ENCODE results near the gene SCFD2. TPM values are rescaled to one million over a fixed set of nuclear protein-coding genes. Genes with fewer than 3 reads are reported as not detected.

The SCFD2 gene
- total RNA-seq, 1 donor from 2014 or later = 11.9 TPM

DNA sequence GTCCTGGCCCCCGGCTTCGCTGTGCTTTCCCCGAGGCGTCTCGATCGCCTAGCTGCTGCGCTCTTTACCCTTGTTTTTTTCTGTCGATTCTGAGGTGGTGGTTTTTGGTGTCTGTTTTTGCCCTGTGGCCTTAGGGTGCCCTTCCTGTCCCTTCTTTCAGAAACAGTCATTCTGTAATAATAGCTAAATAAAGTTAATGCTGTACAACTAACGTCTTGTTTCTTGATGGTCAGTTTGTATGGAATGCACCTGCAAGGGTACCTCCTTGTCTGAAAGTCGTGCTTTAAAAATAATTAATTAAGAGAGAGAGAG is 12.3 kb upstream of the SCFD2 start:
- TF ChIP-seq EZH2 (IDR thresholded peaks at IDR 0.05; ENCODE audit: insufficient read depth, low read length) = no peak
- TF ChIP-seq, protein P1, sequence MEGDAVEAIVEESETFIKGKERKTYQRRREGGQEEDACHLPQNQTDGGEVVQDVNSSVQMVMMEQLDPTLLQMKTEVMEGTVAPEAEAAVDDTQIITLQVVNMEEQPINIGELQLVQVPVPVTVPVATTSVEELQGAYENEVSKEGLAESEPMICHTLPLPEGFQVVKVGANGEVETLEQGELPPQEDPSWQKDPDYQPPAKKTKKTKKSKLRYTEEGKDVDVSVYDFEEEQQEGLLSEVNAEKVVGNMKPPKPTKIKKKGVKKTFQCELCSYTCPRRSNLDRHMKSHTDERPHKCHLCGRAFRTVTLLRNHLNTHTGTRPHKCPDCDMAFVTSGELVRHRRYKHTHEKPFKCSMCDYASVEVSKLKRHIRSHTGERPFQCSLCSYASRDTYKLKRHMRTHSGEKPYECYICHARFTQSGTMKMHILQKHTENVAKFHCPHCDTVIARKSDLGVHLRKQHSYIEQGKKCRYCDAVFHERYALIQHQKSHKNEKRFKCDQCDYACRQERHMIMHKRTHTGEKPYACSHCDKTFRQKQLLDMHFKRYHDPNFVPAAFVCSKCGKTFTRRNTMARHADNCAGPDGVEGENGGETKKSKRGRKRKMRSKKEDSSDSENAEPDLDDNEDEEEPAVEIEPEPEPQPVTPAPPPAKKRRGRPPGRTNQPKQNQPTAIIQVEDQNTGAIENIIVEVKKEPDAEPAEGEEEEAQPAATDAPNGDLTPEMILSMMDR (IDR thresholded peaks at IDR 0.05; ENCODE audit: insufficient read depth, low read depth, low read length) = no peak
- Histone ChIP-seq H3K27ac (ENCODE audit: low read depth, low read length) (peak overlapping the region; percentile 92), H3K4me3 (ENCODE audit: insufficient read depth, low read depth, low read length) (peak overlapping the region; percentile 92), H3K79me2 (ENCODE audit: insufficient read depth, low read length) (peaks cover 55% of the 10 kb centered on the region), H3K36me3 (ENCODE audit: insufficient read depth, low read length) (peaks cover 8% of the 10 kb centered on the region), H3K4me1 (ENCODE audit: insufficient read depth, low read length) (peaks cover 6% of the 10 kb centered on the region), H2AFZ (ENCODE audit: low read depth, low read length) (peak overlapping the region; percentile 99), H3K4me2 (ENCODE audit: low read length) (peak overlapping the region; percentile 95), H3K9ac (ENCODE audit: low read length) (peak overlapping the region; percentile 94), H4K20me1 (ENCODE audit: insufficient read depth, low read length) (peaks cover 24% of the 10 kb centered on the region), H3K27me3 (ENCODE audit: insufficient read depth, low read length) (no peaks in the 10 kb centered on the region), H3K9me3 (ENCODE audit: insufficient read depth, low read depth, low read length) (no peaks in the 10 kb centered on the region)
- H3K36me3 Mint-ChIP-seq (ENCODE audit: low read depth, unreplicated experiment) = no peaks in the 10 kb centered on the region
- no peak for DNase-seq (ENCODE audit: low read depth)
- no peak overlapping the region for H3K27ac Mint-ChIP-seq (ENCODE audit: unreplicated experiment)
- peaks cover 3% of the 10 kb centered on the region for H3K27me3 Mint-ChIP-seq (ENCODE audit: low read depth, unreplicated experiment)
- H3K4me3 Mint-ChIP-seq (ENCODE audit: unreplicated experiment) = peak overlapping the region; percentile 99
- H3K9me3 Mint-ChIP-seq (ENCODE audit: unreplicated experiment) = no peaks in the 10 kb centered on the region
- FAIRE-seq = no peak
- peaks cover 8% of the 10 kb centered on the region for H3K4me1 Mint-ChIP-seq (ENCODE audit: low read depth, unreplicated experiment)

DNA sequence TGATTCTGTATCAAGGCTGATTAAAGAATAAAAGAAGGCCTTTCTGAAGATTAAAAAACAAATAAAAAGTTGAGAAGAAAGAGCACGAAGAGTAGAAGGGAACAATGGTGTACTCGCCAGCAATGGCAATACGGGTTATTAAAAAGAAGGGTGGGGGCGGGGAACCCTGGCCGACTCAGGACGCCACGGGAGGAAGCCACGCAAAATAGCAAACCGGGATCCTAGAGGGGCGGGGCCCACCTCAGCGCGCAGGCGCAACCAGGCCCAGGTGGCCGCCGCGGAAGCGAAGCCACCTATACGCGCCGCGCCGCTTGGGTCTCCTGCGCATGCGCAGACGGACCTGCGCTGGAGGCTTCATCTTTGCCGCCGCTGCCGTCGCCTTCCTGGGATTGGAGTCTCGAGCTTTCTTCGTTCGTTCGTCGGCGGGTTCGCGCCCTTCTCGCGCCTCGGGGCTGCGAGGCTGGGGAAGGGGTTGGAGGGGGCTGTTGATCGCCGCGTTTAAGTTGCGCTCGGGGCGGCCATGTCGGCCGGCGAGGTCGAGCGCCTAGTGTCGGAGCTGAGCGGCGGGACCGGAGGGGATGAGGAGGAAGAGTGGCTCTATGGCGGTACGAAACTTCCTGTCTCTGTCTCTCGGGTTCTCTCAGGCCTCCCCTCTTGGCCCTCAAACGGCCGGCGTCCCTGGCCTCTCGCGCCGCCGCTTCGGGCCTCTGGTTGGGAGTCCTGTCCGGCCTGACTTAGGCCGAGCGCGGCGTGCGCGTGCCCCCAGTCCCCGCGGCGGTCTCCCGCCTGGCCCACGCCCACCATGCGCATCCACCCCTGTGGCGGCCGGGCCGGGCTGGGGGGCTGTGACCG is 11.7 kb upstream of the SCFD2 start, which contains the start of gene FIP1L1:
Gene FIP1L1, plus strand, starts transcription at position 323 of the 852 bp plus-strand sequence. Its CDS starts 198 bp downstream, at position 521.
- peaks cover 6% of the 10 kb centered on the region for H3K36me3 ChIP-seq (ENCODE audit: insufficient read depth, low read length)
- Mint-ChIP-seq H3K9me3 (ENCODE audit: unreplicated experiment) (no peaks in the 10 kb centered on the region), H3K36me3 (ENCODE audit: low read depth, unreplicated experiment) (no peaks in the 10 kb centered on the region), H3K4me1 (ENCODE audit: low read depth, unreplicated experiment) (peaks cover 8% of the 10 kb centered on the region), H3K4me3 (ENCODE audit: unreplicated experiment) (peak within 1 kb of the TSS; percentile 99), H3K27ac (ENCODE audit: unreplicated experiment) (peak within 1 kb of the TSS; percentile 88), H3K27me3 (ENCODE audit: low read depth, unreplicated experiment) (peaks cover 6% of the 10 kb centered on the region)
- peaks cover 51% of the 10 kb centered on the region for H3K79me2 ChIP-seq (ENCODE audit: insufficient read depth, low read length)
- peak within 1 kb of the TSS; percentile 99 for H2AFZ ChIP-seq (ENCODE audit: low read depth, low read length)
- H3K4me2 ChIP-seq (ENCODE audit: low read length) = peak within 1 kb of the TSS; percentile 95
- TF ChIP-seq, protein P1 (IDR thresholded peaks at IDR 0.05; ENCODE audit: insufficient read depth, low read depth, low read length) = no peak
- no peak for TF ChIP-seq EZH2 (IDR thresholded peaks at IDR 0.05; ENCODE audit: insufficient read depth, low read length)
- H3K9me3 ChIP-seq (ENCODE audit: insufficient read depth, low read depth, low read length) = no peaks in the 10 kb centered on the region
- peak; percentile 71 for DNase-seq (ENCODE audit: low read depth)
- peak; percentile 26 for FAIRE-seq
- no peaks in the 10 kb centered on the region for H3K27me3 ChIP-seq (ENCODE audit: insufficient read depth, low read length)
- peaks cover 24% of the 10 kb centered on the region for H4K20me1 ChIP-seq (ENCODE audit: insufficient read depth, low read length)
- H3K27ac ChIP-seq (ENCODE audit: low read depth, low read length) = peak within 1 kb of the TSS; percentile 92
- peak within 1 kb of the TSS; percentile 94 for H3K9ac ChIP-seq (ENCODE audit: low read length)
- H3K4me1 ChIP-seq (ENCODE audit: insufficient read depth, low read length) = peaks cover 6% of the 10 kb centered on the region
- H3K4me3 ChIP-seq (ENCODE audit: insufficient read depth, low read depth, low read length) = peak within 1 kb of the TSS; percentile 92

DNA sequence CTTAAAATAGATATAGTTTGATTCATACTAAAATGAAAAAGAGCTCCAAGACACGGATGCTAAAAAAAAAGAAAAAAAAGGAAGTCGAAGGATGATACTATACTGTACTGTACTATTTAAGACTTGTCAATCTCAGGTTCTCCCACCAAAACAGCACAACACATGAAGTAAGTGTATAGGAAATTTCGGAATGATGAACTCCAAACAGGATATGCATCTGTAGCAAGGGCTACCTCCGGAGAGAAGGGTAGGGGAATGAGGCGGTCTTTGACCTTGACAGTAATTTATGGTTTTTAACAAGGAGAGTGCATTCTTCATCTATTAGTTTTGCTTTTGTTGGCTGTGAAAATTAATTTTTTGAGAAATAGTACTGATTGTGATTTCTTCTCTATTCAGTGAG is 11.0 kb upstream of the SCFD2 start:
- Mint-ChIP-seq H3K27ac (ENCODE audit: unreplicated experiment) (peak overlapping the region; percentile 49), H3K9me3 (ENCODE audit: unreplicated experiment) (no peaks in the 10 kb centered on the region), H3K4me1 (ENCODE audit: low read depth, unreplicated experiment) (peaks cover 8% of the 10 kb centered on the region), H3K36me3 (ENCODE audit: low read depth, unreplicated experiment) (no peaks in the 10 kb centered on the region), H3K27me3 (ENCODE audit: low read depth, unreplicated experiment) (peaks cover 12% of the 10 kb centered on the region), H3K4me3 (ENCODE audit: unreplicated experiment) (peak overlapping the region; percentile 99)
- FAIRE-seq = no peak
- Histone ChIP-seq H3K27me3 (ENCODE audit: insufficient read depth, low read length) (no peaks in the 10 kb centered on the region), H3K9me3 (ENCODE audit: insufficient read depth, low read depth, low read length) (no peaks in the 10 kb centered on the region), H2AFZ (ENCODE audit: low read depth, low read length) (peak overlapping the region; percentile 99), H4K20me1 (ENCODE audit: insufficient read depth, low read length) (peaks cover 24% of the 10 kb centered on the region), H3K27ac (ENCODE audit: low read depth, low read length) (peak overlapping the region; percentile 92), H3K4me2 (ENCODE audit: low read length) (peak overlapping the region; percentile 95), H3K9ac (ENCODE audit: low read length) (peak overlapping the region; percentile 94), H3K36me3 (ENCODE audit: insufficient read depth, low read length) (no peaks in the 10 kb centered on the region), H3K79me2 (ENCODE audit: insufficient read depth, low read length) (peaks cover 45% of the 10 kb centered on the region), H3K4me1 (ENCODE audit: insufficient read depth, low read length) (peaks cover 6% of the 10 kb centered on the region), H3K4me3 (ENCODE audit: insufficient read depth, low read depth, low read length) (peak overlapping the region; percentile 92)
- TF ChIP-seq, protein P1 (IDR thresholded peaks at IDR 0.05; ENCODE audit: insufficient read depth, low read depth, low read length) = no peak
- TF ChIP-seq EZH2 (IDR thresholded peaks at IDR 0.05; ENCODE audit: insufficient read depth, low read length) = no peak
- no peak for DNase-seq (ENCODE audit: low read depth)

Measured in astrocyte (in vitro differentiated cells and primary cell).